Urothelium cell line (cell line): Measurements from ENCODE around the gene SPRED1.
"Not testable (repeated sequence)": the region's sequence is repeated elsewhere in the genome, so short reads cannot be mapped to it uniquely, and the experiment has no call there.

Source experiments
- DNase-seq: peaks from one replicate; pipeline ENCODE4 v3.0.0; 2011; ENCODE audit warnings: low spot score, mixed read lengths
- FAIRE-seq: peaks from 2 replicates; lab custom pipeline; 2011; peaks lifted over from hg19 to GRCh38; lab: Jason Lieb, UNC

The SPRED1 gene

DNA sequence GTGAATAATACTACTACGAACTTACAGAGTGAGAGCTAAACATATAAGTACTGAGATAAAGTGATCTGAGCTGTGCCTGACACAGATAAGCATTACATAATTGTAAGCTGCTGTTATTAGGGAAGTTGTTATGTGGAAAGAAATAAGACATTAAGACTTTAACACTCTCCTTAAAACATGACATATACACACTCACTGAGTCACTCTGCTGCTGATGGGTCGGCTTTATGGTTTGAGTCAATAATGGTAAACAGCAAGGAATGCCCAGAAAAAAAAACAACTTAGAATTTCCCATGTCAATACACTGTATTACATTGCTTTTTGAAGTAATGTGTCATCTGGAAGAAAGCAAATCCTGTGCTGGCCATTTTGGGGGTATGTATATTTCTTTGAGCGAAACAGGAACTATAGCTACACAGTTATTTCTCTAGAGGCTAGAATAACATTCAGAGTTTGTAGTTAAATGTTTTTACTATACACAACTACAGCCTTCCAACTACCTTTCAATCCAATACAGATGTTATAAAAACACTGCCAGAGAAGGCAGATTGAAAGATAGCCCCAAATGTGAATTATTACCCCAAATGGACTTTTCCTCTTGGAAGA lies 22.8 kb upstream of the SPRED1 start:
- FAIRE-seq = no peak
- DNase-seq = no peak

DNA sequence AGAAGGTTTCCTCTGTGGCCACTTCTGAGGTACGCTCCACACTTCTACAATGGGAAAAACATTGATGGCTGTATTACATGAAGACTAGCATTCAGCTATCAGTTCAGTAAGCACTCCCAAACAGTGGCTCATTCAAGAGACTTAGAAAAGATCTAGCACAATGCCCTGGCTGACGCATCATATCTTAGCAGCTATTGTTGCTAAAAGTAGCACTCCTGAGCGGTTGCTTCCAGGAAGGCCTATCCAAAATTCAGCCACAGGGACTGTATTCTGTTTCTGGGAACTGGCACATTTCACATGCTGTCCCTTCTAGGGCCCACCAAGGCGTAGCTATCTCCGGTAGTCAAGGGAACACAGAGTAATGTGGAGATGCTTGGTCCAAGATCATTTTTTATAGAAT lies 21.2 kb upstream of the SPRED1 start:
- DNase-seq (no peak), FAIRE-seq (no peak)

DNA sequence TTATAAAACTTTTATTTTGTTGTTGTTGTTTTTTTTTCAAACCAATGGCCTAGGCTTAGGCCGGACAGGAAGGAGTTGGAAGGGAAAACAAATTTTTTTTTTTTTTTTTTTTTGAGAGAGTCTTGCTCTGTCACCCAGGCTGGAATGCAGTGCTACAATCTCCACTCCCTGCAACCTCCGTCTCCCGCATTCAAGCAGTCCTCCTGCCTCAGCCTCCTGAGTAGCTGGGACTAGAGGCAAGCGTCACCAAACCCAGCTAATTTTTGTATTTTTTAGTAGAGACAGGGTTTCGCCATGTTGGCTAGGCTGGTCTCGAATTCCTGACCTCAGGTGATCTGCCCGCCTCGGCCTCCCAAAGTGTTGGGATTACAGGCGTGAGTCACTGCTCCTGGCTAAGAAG lies 15.6 kb upstream of the SPRED1 start:
- DNase-seq, FAIRE-seq: not testable (repeated sequence)

DNA sequence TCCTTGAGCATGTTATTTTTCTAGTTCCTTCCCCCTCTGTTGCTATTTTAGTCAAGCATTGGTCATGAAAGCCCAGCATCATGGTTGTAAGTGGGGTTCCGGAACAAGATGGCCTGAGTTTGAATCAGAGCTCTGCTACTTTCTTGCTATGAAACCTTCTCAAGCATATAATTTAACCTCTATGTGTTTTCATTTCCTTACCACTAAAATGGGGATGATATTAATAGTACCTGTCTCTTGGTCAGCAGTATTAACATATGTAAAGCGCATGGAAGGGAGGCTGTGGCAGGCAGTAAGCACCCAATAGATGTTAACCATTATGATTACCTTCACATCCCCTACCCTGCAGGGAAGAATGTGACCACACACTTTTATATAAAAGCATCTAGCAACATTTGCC lies 14.3 kb upstream of the SPRED1 start:
- FAIRE-seq (no peak), DNase-seq (no peak)

DNA sequence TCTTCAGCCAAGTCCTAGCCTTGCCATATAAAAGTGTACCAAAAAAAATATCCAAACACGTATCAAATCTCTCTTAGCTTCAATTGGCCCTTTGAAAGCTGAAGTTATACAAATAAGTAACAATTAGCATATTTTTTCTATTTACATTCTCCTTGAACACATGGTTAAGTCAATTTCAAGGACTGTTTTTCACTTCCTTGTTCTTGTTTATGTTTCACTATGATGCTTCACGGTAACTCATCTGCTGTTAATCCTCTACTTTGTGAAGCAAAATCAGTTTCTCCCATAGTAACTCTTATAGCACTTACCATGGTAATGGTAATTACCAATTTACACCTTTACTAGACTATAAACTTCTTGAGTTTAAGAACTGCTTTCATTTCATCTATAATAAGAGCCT lies 10.6 kb upstream of the SPRED1 start:
- DNase-seq (no peak), FAIRE-seq (no peak)

DNA sequence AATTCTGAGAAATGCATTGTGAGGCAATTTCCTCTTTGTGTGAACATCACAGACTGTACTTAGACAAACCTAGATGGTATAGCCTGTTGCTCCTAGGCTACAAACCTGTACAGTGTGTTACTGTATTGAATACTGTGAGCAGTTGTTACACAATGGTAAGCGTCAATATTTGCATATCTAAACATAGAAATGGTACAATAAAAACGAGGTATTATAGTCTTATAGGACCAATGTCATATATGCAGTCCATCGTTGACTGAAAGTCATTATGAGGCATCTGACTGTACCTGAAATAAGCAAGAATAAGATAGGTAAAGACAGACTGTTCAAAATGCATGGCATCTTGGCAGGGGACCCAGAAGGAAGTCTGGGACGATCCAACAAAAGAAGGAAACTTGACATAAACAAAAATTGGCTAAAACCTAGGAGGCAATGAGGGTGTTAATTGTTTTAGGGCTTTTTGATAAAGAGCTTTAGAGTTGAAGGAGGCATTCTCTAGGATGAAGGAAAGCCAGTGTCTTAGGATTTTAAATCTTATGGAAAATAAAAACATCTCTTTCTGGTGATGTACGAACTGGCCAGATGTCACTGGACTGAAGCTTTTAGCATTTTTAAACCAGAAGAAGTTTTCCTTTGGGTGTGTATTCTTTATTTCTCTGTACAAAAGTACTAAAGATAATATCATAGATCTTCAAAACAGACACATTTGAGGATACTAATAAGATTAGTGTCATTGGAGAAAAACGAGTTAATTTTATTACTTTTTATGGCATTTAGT lies 9.2 kb upstream of the SPRED1 start:
- DNase-seq (no peak), FAIRE-seq (no peak)

DNA sequence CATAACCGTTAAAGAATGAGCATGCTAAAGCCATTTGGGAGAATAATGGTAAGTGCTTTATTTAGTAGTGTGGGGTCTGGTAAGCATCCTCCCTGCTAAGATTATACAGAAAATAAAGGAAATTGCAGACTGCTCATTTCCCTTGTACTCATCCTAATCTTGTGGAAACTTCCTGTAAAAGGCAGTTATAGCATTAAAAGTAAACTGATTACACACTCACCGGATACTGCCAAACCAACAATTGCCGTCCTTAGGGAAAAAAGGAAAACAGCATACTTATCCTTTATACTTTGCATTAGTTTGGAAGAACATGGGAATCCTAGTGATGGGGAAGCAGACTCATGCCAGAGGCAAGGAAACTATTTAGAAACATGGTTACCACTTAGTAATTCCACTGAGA lies 5.3 kb upstream of the SPRED1 start:
- DNase-seq = no peak
- FAIRE-seq = no peak

DNA sequence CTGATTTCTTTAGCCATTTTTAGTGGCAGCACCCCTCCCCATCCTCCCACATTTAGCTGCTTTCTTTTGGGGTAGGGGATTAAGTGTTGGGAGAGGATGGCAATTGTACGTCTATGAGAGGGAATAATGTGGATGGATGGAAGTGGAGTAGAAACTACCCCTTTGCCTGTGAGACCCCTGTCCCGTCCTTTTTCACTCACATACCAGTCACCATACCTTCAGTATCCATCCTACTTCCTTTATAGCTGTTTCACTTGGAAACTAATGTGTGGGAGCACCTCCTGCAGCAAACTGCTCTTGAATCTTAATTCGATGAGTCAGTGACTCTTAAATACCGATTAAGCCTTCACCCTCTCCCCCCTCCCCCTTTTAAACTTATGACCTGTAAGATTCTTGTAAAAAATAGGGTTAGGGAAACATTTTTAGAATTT lies 730 bp downstream of the SPRED1 start:
- FAIRE-seq = no peak
- DNase-seq = peak; percentile 31

DNA sequence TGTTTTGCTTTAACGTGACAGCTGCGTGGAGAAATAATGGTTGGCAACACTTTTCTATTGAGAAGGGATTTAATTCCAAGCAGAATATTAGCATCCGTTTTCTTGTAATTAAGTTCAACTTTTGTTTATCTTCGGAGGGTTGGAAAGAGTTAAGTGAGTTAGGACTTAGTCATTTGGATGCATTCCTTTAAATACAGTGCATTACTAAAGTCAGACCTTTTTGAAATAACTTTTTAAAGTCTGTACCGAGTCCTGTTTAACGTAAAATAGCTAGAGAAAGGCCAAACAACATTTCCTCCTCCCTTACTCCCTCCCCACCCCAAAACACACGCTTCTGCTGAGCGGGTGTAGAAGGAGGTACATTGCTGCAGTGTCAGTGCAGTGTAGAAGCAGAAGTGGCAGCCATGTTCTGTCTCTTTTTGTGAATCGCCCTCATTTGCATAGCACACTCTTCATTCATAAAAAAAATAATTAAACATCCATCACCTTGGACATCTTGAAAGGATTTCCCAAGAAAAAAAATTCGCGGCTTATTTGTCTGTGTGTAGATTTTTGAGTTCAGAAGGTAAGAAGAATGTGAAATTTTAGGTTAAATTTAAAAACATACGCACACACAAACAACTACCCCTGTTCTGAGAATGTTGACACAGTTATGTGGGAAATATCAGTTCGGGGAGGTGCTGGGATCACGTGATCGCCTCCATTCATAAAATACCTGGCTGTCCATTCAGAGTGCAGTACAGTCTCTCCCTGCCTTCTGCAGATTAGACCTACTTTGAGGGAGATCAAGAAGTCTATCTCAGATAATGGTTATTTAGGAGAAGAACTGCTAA lies 1.6 kb downstream of the SPRED1 start:
- peak; percentile 49 for DNase-seq
- FAIRE-seq = no peak

DNA sequence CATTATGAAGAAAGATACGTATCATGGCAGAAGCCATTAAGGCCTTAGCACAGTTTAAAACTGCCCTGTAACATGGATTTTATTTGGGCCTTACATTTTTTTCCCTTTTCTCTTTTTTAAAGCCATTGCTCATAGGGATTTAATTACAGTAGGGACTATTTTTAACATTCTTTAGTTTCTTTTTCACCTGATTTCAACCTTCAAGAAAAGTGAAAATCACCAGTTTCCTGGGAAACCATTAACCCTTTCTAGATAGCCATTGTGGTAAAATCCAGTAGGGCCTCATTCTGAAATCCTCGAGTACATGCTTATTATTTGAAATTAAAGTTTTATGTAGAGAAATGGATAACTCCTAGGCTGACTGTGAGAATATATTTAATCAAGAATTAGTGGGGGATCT lies 3.1 kb downstream of the SPRED1 start:
- FAIRE-seq (no peak), DNase-seq (no peak)

DNA sequence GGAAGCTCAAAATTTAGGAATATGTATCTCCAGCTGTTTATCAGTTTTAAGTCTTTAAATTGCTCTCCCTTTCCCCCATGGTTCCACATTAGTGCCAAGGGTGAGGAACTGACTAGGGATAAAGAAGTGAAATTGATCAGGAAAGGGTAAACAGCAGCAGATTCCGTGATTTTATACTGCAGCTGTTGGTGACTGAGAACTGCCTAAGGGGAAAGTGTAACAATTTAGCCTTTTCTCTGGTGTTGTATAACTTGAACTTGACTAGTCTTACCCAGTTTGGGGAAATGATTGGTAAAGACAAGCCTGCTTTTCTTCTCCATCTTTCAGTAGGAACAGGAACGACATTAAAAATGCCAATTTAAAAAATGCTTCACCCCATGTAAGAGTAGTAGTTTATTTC lies 5.0 kb downstream of the SPRED1 start:
- DNase-seq = no peak
- no peak for FAIRE-seq

DNA sequence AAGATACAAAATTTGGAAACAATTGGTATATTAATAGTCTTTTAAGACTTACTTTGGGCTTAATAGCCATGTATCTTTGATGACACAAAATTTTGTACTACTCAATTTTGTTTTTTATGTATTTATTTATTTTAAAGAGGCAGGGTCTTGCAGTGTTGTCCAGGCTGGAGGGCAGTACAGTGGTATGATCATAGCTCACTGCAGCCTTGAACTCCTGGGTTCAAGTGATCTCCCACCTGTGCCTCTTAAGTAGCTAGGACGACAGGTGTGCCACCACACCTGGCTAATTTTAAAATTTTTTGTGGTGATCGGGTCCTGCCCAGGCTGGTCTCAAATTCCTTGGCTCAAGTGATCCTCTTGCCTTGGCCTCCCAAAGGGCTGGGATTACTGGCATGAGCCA lies 6.5 kb downstream of the SPRED1 start:
- FAIRE-seq = no peak
- DNase-seq = no peak

DNA sequence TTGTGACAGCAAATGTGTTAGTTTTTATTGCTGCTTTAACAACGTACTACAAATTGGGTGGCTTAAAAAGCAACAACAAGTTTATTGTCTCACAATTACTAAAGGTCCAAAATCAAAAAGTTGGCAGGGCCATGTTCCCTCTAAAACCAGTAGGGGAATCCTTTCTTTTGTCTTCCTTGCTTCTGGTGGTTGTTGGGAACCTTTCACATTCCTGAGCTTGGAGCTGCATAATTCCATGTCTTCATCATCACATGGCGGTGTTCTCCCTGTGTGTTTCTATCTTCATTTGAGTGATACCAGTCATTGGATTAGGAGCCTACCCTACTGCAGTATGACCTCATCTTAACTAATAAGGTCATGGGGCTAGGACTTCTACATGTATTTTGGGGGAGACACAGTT lies 7.4 kb downstream of the SPRED1 start:
- no peak for DNase-seq
- no peak for FAIRE-seq

DNA sequence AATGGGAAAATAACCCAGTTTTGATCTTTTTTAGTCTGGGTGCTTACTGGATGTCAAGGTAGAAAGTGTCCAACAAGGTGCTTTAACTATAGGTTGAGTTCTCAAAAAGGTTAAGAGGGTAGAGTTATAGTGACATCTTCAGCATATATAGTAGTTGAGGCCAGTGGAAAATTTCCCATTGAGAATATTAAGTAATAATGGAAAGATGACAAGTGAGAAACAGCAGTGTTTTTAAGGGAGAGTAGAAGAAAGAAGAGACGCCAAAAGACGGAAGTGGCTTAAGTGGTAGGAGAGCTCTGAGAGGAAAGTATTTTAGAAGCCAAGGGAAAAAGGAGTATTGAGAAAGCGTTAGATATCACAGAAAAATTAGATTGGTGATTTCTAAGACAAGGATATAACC lies 10.6 kb downstream of the SPRED1 start:
- no peak for DNase-seq
- FAIRE-seq = no peak

DNA sequence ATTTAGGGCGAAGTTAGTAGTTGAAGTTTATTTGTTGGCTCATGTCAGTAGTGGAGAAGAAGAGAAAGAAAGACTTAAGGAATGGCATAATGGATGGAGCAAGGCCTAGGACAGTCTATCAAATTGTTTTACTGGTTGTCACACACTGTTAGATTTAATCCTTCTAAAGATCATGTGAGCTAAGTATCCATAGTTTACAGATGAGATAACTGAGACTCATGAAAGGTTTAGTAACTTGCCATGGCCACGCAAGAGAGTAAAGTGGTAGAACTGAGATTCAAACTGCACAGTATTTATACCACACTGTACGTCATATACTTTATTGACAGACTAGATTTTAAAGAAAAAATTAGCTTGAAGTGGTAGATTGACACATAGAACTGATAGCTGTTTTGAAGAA lies 11.4 kb downstream of the SPRED1 start:
- FAIRE-seq (no peak), DNase-seq (no peak)

DNA sequence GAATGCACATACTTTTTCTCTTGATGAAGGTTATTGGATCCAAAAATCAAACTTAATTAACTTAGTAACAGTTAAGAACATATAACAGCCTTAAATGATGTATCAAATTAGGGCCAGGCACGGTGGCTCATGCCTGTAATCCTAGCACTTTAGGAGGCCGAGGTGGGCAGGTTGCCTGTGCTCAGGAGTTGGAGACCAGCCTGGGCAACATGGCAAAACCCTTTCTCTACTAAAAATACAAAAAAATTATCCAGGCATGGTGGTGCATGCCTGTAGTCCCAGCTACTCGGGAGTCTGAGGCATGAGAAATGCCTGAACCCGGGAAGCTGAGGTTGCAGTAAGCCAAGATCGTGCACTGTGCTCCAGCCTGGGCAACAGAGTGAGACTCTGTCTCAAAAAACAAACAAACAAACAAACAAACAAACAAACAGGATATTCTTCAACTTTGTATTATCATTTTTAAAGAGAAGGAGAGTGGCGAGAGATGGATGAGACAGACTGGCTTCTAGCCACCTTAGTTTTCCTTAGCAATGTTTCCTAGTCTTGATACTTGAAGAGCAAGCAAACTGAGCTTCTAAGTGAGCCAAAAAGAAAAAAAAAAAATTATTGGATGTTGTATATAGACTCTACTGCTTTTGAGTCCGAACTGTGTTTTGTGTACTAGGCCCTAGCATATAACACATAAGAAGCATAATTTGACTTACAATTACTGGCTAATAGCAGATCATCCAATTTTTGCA lies 13.8 kb downstream of the SPRED1 start:
- DNase-seq (no peak), FAIRE-seq (no peak)

DNA sequence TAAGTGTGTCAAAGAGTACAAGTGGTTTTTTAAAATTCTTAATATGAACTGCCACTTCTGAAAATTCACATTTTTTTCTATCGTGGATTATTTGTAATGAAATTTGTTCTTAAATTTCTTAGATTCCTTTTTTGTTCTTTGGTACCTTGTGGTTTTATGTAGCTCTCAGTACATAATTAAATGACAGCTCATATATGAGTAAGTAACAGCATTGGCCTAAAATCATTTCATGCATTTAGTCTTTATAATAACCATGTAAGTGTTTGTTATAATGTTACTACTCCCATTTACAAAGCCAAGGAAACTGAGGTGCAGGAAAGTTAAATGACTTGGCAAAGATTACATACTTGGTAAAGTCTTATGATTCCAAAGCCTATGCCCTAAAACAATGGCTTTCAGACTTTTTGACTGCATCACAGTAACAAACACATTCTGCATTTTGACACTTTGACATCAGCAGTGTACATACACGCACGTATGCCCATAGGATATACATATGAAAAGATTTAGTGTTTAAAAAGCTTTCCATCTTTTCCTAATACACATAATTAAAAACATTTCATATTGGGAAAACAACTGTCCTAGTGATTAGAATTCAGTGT lies 14.9 kb downstream of the SPRED1 start:
- no peak for DNase-seq
- no peak for FAIRE-seq

DNA sequence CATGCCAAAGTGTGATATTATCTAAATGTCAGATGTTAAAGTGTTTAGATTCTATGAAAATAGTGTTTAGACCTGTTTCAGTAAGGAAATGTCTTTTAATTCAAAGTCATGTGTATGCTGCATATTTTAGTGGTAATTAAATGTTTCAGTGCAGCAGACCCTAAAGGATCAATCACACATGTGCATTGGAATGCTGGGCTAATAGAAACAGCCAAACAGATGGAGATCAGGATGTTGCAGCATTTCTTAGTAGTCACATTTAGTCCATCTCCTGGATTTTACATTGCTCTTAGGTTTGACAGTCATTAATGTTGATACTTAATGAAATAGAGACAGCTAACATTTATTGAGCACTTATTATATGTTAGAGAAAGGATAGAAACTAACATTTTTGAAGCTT lies 18.5 kb downstream of the SPRED1 start:
- DNase-seq = no peak
- no peak for FAIRE-seq

DNA sequence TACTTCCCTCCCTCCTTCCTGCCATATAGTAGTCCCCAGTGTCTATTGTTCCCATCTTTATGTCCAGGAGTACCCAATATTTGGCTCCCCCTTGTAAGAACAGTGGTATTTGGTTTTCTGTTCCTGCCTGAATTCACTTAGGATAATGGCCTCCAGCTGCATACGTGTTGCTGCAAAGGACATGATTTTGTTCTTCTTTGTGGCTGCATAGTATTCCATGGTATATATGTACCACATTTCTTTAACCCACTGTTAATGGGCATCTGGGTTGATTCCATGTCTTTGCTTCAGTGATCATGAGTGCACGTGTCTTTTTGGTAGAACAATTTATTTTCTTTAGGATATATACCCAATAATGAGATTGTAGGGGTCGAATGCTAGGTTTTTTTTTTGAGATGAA lies 19.3 kb downstream of the SPRED1 start:
- DNase-seq (no peak), FAIRE-seq (no peak)

DNA sequence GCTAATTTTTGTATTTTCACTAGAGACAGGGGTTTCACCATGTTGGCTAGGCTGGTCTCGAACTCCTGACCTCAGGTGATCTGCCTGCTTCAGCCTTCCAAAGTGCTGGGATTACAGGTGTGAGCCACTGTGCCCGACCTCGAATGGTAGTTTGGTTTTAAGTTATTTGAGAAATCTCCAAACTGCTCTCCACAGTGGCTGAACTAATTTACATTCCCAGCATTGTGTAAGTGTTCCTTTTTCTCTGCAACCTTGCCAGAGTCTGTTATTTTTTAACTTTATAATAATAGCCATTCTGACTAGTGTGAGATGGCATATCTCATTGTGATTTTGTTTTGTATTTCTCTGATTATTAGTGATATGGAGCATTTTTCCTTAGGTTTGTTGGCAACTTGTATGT lies 19.8 kb downstream of the SPRED1 start:
- DNase-seq, FAIRE-seq: not testable (repeated sequence)

DNA sequence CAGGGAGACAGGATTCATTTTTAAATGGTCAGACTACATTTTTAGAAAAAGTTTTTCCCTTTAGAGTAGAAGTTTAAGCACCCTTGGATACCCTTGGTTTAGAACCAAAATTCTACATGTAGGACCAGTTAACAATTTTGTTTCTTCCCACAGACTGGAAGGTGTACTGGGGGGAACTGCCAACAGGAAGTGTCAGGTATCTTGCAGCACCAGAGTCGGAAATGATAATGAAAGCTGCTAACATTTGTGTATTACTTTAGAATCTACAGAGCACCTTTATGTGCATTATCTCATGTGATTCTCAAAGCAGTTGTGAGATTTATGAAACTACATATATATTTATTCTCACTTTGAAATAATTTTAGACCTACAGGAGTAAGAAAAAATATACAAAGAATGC lies 21.5 kb downstream of the SPRED1 start:
- no peak for FAIRE-seq

More for the DNA sequence above, 21.5 kb downstream of the SPRED1 start:
- no peak for DNase-seq
